Left lung (tissue), 10 donors: ENCODE results near the gene NFIC. TPM values are rescaled to one million over a fixed set of nuclear protein-coding genes. Genes with fewer than 3 reads are reported as not detected.

ENCODE experiments used
- ATAC-seq: fragments of 200-7000 bp; cut with Tn5 transposase; one replicate; pipeline ENCODE4 v1.9.1; 2020; ENCODE audit warnings: moderate library complexity
- DNase-seq, 4 donors: peaks; one replicate each; pipeline ENCODE4 v3.0.0-alpha.2; 2013 to 2020
- H3K27ac ChIP-seq, 2 donors: fragments of 200-600 bp; sonication (generic) in 1 of 2; one replicate each; pipeline versions ENCODE4 v1.5.0 to v1.8.0; 2020 to 2021
- H3K27me3 ChIP-seq, 2 donors: fragments of 200-600 bp; sonication (generic) in 1 of 2; one replicate each; pipeline versions ENCODE4 v1.5.0 to v1.8.0; 2020 to 2021
- H3K36me3 ChIP-seq, 2 donors: fragments of 200-600 bp; sonication (generic) in 1 of 2; one replicate each; pipeline versions ENCODE4 v1.5.0 to v1.8.0; 2020 to 2021
- H3K4me1 ChIP-seq, 2 donors: fragments of 200-600 bp; one replicate each; pipeline ENCODE4 v1.8.0; 2021
- H3K4me3 ChIP-seq, 2 donors: fragments of 200-600 bp; sonication (generic) in 1 of 2; one replicate each; pipeline versions ENCODE4 v1.5.0 to v1.8.0; 2020 to 2021; ENCODE audit warnings: mild to moderate bottlenecking in 1 of 2
- H3K9me3 ChIP-seq, 2 donors: fragments of 200-600 bp; sonication (generic) in 1 of 2; one replicate each; pipeline versions ENCODE4 v1.5.0 to v1.8.0; 2020 to 2021
- intact Hi-C, 2 donors: fragments of 100-400 bp; cut with DNase I; formaldehyde crosslinking; loops; one replicate each; pipeline versions ENCODE4 v1.11.2 to v1.14.2; 2022
- polyA plus RNA-seq, 6 donors: library from polyadenylated mRNA; unstranded; fragments of 120-200 nt; gene quantifications; one replicate each; pipeline ENCODE4 v1.2.1, GENCODE V29; 2013; ENCODE audit not compliant: insufficient read length in 6 of 6
- total RNA-seq, 2 donors: library from RNA; stranded (reverse); fragmentation: NEBNext Ultra II Directional; extraction: Animal tissue kit (Norgen Biotek cat#: 25700); gene quantifications; one replicate each; pipeline ENCODE4 v1.2.1, GENCODE V29; 2021
- TF ChIP-seq, protein P1 (sequence below), 2 donors: fragments of 200-600 bp; sonication (generic) in 1 of 2; IDR thresholded peaks; one replicate each; pipeline versions ENCODE4 v1.5.0 to v1.8.0; 2021; ENCODE audit warnings: antibody characterized with exemption in 2 of 2
- donor health status: DM: no; HTN: yes; CAD: no.
- donor health status: DM: no; HTN: no; CAD: no.

NFIC gene
- total and polyA plus RNA-seq, 8 donors, result 37.2 to 163 (median 55.7) TPM

DNA sequence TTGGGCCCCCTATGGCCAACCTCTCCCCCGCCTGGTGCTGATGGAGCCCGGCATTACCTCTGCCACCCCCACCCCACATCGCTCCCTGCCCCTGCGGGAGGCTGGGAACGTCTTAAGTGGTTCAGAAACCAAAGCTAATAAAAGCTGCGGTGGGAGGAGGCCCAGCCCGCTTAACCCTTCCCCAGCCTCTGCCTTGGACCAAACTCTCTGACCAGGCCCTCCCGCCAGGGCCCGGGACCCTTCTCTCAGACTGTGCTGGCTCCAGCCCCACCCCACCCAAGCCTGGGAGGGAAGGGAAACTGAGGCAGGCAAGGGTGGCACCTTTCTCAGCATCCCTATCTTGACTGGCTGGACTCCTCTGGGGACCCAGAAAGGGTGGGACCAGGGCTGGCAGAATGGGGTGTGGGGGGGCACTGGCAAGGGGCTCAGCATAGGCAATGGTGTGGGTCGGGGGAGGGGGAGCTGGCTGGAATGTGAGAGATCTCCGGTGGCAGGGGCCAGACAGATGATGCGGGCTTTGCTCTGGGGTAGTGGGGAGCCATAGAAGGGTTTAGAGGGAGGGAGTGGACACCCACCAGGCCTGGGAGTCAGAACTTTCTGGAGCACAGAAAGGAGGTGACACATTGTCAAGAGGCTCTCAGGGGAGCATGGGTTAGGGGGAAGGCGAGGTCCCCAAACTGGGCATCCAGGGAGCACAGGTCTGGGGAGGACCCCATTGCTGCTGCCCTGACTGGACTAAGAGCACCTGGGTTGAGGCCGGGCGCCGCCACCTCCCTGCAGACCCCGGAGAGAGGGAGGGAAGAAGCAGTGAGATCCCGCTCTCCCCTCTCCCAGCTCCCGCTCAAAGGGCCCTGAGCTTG lies 92.1 kb downstream of the NFIC start:
- Histone ChIP-seq H3K36me3 (peaks cover 0 to 97% of the 10 kb centered on the region in 2 donors), H3K4me3 (no peak overlapping the region), H3K27me3 (no peaks in the 10 kb centered on the region), H3K9me3 (no peaks in the 10 kb centered on the region), H3K27ac (peak overlapping the region; percentile 70 to 95), H3K4me1 (peaks cover 20 to 33% of the 10 kb centered on the region in 2 donors)
- intact Hi-C loops, result no loop called here
- ATAC-seq (peak; percentile 11), DNase-seq (peak in 1 of 4 donors; percentile 57)
- TF ChIP-seq, protein P1, sequence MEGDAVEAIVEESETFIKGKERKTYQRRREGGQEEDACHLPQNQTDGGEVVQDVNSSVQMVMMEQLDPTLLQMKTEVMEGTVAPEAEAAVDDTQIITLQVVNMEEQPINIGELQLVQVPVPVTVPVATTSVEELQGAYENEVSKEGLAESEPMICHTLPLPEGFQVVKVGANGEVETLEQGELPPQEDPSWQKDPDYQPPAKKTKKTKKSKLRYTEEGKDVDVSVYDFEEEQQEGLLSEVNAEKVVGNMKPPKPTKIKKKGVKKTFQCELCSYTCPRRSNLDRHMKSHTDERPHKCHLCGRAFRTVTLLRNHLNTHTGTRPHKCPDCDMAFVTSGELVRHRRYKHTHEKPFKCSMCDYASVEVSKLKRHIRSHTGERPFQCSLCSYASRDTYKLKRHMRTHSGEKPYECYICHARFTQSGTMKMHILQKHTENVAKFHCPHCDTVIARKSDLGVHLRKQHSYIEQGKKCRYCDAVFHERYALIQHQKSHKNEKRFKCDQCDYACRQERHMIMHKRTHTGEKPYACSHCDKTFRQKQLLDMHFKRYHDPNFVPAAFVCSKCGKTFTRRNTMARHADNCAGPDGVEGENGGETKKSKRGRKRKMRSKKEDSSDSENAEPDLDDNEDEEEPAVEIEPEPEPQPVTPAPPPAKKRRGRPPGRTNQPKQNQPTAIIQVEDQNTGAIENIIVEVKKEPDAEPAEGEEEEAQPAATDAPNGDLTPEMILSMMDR (IDR thresholded peaks at IDR 0.05), result no peak

DNA sequence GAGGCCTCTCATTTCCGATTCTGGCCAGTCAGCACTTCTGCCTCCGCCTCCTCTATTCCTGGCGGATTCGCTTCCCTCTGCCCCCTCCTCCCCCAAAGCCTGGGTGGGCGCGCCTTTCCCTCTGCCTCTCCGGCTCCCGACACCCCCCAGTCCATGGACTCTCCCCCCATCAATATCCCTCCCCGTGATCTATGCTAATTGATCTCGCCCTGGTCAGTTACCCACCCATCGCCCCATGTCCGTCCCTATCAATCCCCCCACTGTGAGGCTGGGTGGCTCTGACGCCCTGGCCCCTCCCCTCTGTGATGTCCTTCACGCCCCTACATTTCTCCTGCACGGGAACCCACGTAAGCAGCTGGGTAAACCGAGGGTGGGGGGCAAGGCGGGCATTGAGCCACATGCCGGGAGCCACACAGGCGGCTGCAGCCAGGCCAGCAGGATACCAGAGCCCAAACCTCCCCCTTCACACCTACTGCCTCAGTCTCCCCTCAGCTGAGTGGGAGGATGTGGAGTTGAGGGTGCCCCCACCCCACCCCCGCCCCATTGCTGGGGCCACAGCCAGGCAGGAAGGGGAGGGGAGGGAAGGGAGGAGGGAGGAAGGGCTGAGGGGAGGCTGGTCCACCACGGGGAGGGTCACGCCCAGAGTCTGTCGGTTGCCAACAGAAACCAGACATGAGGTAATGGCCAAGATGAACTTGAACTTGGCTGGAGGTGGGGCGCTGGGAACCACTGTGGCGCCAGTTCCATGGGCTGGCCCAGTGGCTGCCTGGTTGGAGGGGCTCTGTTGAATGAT lies 92.9 kb downstream of the NFIC start:
- H3K36me3 ChIP-seq, result peaks cover 0 to 97% of the 10 kb centered on the region in 2 donors
- TF ChIP-seq, protein P1 (IDR thresholded peaks at IDR 0.05), result no peak
- ATAC-seq, result peak; percentile 85

DNA sequence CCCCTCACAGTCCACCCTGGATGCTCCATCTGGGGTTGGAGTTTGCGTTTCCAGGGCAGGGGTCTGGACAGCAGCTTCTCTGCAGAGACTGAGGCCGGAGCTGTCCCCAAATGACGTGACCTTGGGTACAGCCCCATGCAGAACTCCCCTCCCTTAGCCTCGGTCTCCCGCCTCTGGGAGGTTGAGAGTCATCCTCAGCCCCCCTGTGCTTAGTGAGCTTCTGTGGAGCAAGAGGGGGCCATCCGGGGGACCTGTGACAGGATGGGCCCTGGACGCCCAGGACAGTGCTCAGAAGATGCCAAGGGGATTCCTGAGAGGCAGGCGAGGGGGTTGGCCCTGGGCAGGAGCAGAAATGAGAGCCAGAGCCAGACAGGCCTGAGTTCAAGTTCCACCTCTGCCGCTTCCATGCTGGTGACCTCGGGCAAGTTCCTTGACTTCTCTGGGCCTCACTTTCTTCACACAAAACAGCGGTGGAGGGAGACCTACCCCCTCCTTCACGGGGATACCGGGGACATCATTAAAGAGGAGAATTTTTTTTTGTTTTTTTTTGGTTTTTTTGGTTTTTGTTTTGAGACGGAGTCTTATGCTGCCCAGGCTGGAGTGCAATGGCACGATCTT lies 93.7 kb downstream of the NFIC start:
- Histone ChIP-seq H3K9me3 (no peaks in the 10 kb centered on the region), H3K4me3 (no peak overlapping the region), H3K4me1 (peaks cover 20 to 33% of the 10 kb centered on the region in 2 donors), H3K27me3 (no peaks in the 10 kb centered on the region), H3K36me3 (peaks cover 0 to 94% of the 10 kb centered on the region in 2 donors), H3K27ac (peak overlapping the region; percentile 70 to 95)
- intact Hi-C loops, result no loop called here
- TF ChIP-seq, protein P1 (IDR thresholded peaks at IDR 0.05), result no peak
- DNase-seq (no peak), ATAC-seq (no peak)

More for the DNA sequence above, 92.9 kb downstream of the NFIC start:
- Histone ChIP-seq H3K27ac (peak overlapping the region; percentile 70 to 95), H3K27me3 (no peaks in the 10 kb centered on the region), H3K9me3 (no peaks in the 10 kb centered on the region), H3K4me1 (peaks cover 20 to 33% of the 10 kb centered on the region in 2 donors), H3K4me3 (no peak overlapping the region)
- intact Hi-C loops, result no loop called here
- peak; percentile 67 to 96 (median 92) for DNase-seq

GRCh38 chr19:3462991-3463713 lies 96.8 kb downstream of the NFIC start:
- H3K9me3 ChIP-seq, result no peaks in the 10 kb centered on the region
- H3K36me3 ChIP-seq, result peaks cover 0 to 71% of the 10 kb centered on the region in 2 donors
- DNase-seq (peak in 1 of 4 donors; percentile 80), ATAC-seq (no peak)
- no peak overlapping the region for H3K27ac ChIP-seq
- peaks cover 12 to 23% of the 10 kb centered on the region in 2 donors for H3K4me1 ChIP-seq
- intact Hi-C loops, result no loop called here
- no peak overlapping the region for H3K4me3 ChIP-seq
- TF ChIP-seq, protein P1 (IDR thresholded peaks at IDR 0.05), result no peak
- H3K27me3 ChIP-seq, result no peaks in the 10 kb centered on the region
